ENCODE results near the gene EFHD1.
"Not testable (repeated sequence)": the region's sequence is repeated elsewhere in the genome, so short reads cannot be mapped to it uniquely, and the experiment has no call there.

EFHD1 gene

GRCh38 chr2:232621186-232621585, 12.2 kb upstream of the EFHD1 start:
- no peak for DNase-seq

- no peak for DNase-seq
These were observed 10.8 kb upstream of the EFHD1 start for GRCh38 chr2:232622563-232622962.

GRCh38 chr2:232623768-232624765, 9.3 kb upstream of the EFHD1 start:
- no peak for DNase-seq

- no peak for DNase-seq
These were observed 6.8 kb upstream of the EFHD1 start for GRCh38 chr2:232626584-232626983.

- no peak for DNase-seq
These were observed 4.8 kb upstream of the EFHD1 start for GRCh38 chr2:232628466-232629128.

- no peak for DNase-seq
These were observed 4.3 kb upstream of the EFHD1 start for GRCh38 chr2:232629129-232629475.

GRCh38 chr2:232632229-232632903, 1.0 kb upstream of the EFHD1 start:
- no peak for DNase-seq

GRCh38 chr2:232632904-232633412, 446 bp upstream of the EFHD1 start:
- peak; percentile 6 for DNase-seq

- no peak for DNase-seq
These were observed 1.1 kb downstream of the EFHD1 start for GRCh38 chr2:232634206-232635150.

GRCh38 chr2:232635376-232635775, 2.0 kb downstream of the EFHD1 start:
- DNase-seq = not testable (repeated sequence)

GRCh38 chr2:232635820-232636219, 2.4 kb downstream of the EFHD1 start:
- DNase-seq = no peak

GRCh38 chr2:232636788-232637420, 3.5 kb downstream of the EFHD1 start:
- no peak for DNase-seq

- DNase-seq = no peak
These were observed 4.6 kb downstream of the EFHD1 start for GRCh38 chr2:232637866-232638583.

- DNase-seq = no peak
These were observed 7.9 kb downstream of the EFHD1 start for GRCh38 chr2:232641153-232641848.

GRCh38 chr2:232643147-232643425, 9.7 kb downstream of the EFHD1 start:
- DNase-seq = no peak

- no peak for DNase-seq
These were observed 10.5 kb downstream of the EFHD1 start for GRCh38 chr2:232643813-232644347.

GRCh38 chr2:232645061-232645460, 11.7 kb downstream of the EFHD1 start:
- no peak for DNase-seq

GRCh38 chr2:232646726-232647125, 13.3 kb downstream of the EFHD1 start:
- no peak for DNase-seq

- no peak for DNase-seq
These were observed 13.9 kb downstream of the EFHD1 start for GRCh38 chr2:232647261-232647660.

- DNase-seq = no peak
These were observed 15.6 kb downstream of the EFHD1 start for GRCh38 chr2:232649033-232649432.

Data from stimulated activated CD4-positive, alpha-beta T cell treated with anti-CD3 and anti-CD28 coated beads, Interleukin-12 subunit alpha, Interleukin-12 subunit beta, amount 100 ng/mL, for 4 hours (primary cell).